HepG2 (cell line): Measurements from ENCODE around the gene OSBPL1A. TPM values are rescaled to one million over a fixed set of nuclear protein-coding genes. Genes with fewer than 3 reads are reported as not detected.

Source experiments
- BCL6 ChIP-seq: IDR thresholded peaks from 2 replicates; pipeline ENCODE4 v1.6.1; 2016; ENCODE audit warnings: missing genetic modification reagents, missing compliant biosample characterization
- EP300 ChIP-seq, 3 experiments: sonication (generic) in 1 of 3; formaldehyde crosslinking in 1 of 3; IDR thresholded peaks; 2 replicates each; pipeline versions ENCODE4 v1.5.1 to v1.6.1; 2011 to 2020; ENCODE audit warnings: low read depth in 2 of 3, low read length in 2 of 3, borderline replicate concordance in 1 of 3, improper control_type of control experiment in 1 of 3, mild to moderate bottlenecking in 1 of 3, missing genetic modification reagents in 1 of 3, moderate library complexity in 1 of 3
- GZF1 ChIP-seq: sonication (generic); formaldehyde crosslinking; IDR thresholded peaks from 2 replicates; pipeline ENCODE4 v1.5.1; 2020; ENCODE audit warnings: mild to moderate bottlenecking, missing genetic modification reagents
- KAT8 ChIP-seq: IDR thresholded peaks from 2 replicates; pipeline ENCODE4 v1.6.1; 2016; ENCODE audit warnings: missing genetic modification reagents, missing compliant biosample characterization
- KLF12 ChIP-seq: sonication (generic); formaldehyde crosslinking; IDR thresholded peaks from 2 replicates; pipeline ENCODE4 v1.4.0; 2020; ENCODE audit warnings: missing genetic modification reagents, borderline replicate concordance
- MIER3 ChIP-seq: IDR thresholded peaks from 2 replicates; pipeline ENCODE4 v1.6.1; 2016; ENCODE audit warnings: missing compliant biosample characterization, borderline replicate concordance
- POLR2AphosphoS2 ChIP-seq: IDR thresholded peaks from 2 replicates; pipeline ENCODE4 v1.6.1; 2011; ENCODE audit warnings: low read depth, low read length, improper control_type of control experiment
- SMAD3 ChIP-seq: sonication (generic); formaldehyde crosslinking; IDR thresholded peaks from 2 replicates; pipeline ENCODE4 v1.4.0; 2020; ENCODE audit warnings: missing genetic modification reagents
- XRCC5 ChIP-seq: fragments of 200-400 bp; formaldehyde crosslinking; optimal IDR thresholded peaks from 2 replicates; pipeline ENCODE3; 2017; ENCODE audit warnings: mild to moderate bottlenecking, low read length
- ZKSCAN1 ChIP-seq: fragments of 150-350 bp; IDR thresholded peaks from 2 replicates; pipeline ENCODE4 v1.6.1; 2014; ENCODE audit warnings: low read length
- ZNF572 ChIP-seq: sonication (generic); formaldehyde crosslinking; IDR thresholded peaks from 2 replicates; pipeline ENCODE4 v1.5.1; 2020; ENCODE audit warnings: mild to moderate bottlenecking, missing genetic modification reagents
- ZNF691 ChIP-seq: sonication (generic); formaldehyde crosslinking; IDR thresholded peaks from 2 replicates; pipeline ENCODE4 v1.4.0; 2020; ENCODE audit warnings: missing genetic modification reagents, low read depth, mild to moderate bottlenecking, borderline replicate concordance
- ZNF782 ChIP-seq: sonication (generic); formaldehyde crosslinking; IDR thresholded peaks from 2 replicates; pipeline ENCODE4 v1.4.0; 2020; ENCODE audit warnings: missing genetic modification reagents, mild to moderate bottlenecking, borderline replicate concordance
- ZNF788 ChIP-seq: sonication (generic); formaldehyde crosslinking; IDR thresholded peaks from 2 replicates; pipeline ENCODE4 v1.5.0; 2020; ENCODE audit warnings: mild to moderate bottlenecking, missing genetic modification reagents, borderline replicate concordance
- polyA plus RNA-seq, 8 experiments: library from polyadenylated mRNA; depleted of rRNA in 3 of 8; stranded (reverse) in 7 of 8; unstranded in 1 of 8; fragments of >200 nt; fragmentation: Illumina TruSeq in 4 of 8; extraction: Trizol in 4 of 8; gene quantifications; 2 replicates each; pipeline versions ENCODE4 v1.2.1 to v1.2.3, GENCODE V29; 2011 to 2016; ENCODE audit warnings: low read depth in 4 of 8, missing spikeins in 1 of 8, mixed read lengths in 1 of 8; ENCODE audit not compliant: insufficient read depth in 1 of 8
- total RNA-seq, 5 experiments: library from RNA; depleted of rRNA; stranded (reverse); fragments of >200 nt; fragmentation: Illumina TruSeq; extraction: Trizol; gene quantifications; 2 replicates each; pipeline ENCODE4 v1.2.3, GENCODE V29; 2016; ENCODE audit warnings: low read depth in 1 of 5
- TF ChIP-seq, protein P1 (sequence below): sonication (generic); formaldehyde crosslinking; IDR thresholded peaks from 2 replicates; pipeline ENCODE4 v1.4.0; 2020; ENCODE audit warnings: missing genetic modification reagents
- TF ChIP-seq, protein P2 (sequence below), 2 experiments: fragments of 450-650 bp in 1 of 2; sonication (generic) in 1 of 2; formaldehyde crosslinking in 1 of 2; IDR thresholded peaks; 2 replicates each; pipeline versions ENCODE4 v1.6.1 to v1.8.0; 2016 to 2022; ENCODE audit warnings: antibody characterized with exemption in 1 of 2, mild to moderate bottlenecking in 1 of 2, missing genetic modification reagents in 1 of 2

Gene OSBPL1A
- total and polyA plus RNA-seq, 2 of the 13 experiments (the other 11 are each of a cell fraction or from before 2014, with no cell fraction given) = 0.02 TPM; not detected in 1

GRCh38 chr18:24112874-24113615 lies 284.6 kb downstream of the OSBPL1A start (continued):
- TF ChIP-seq ZNF691 (peak; percentile 54; the same call in 1 of the 2 replicates), KAT8 (peak; percentile 66), GZF1 (CRISPR knock-in tag) (0 out of 2 replicates have a peak, but pooled peaks have one; percentile 60), SMAD3 (peak; percentile 67; the same call in 1 of the 2 replicates), POLR2AphosphoS2 (no peak), ZNF572 (CRISPR knock-in tag) (no peak), ZNF788 (CRISPR knock-in tag) (peak; percentile 80; the same call in 1 of the 2 replicates), XRCC5 (peak; percentile 52), ZNF782 (CRISPR knock-in tag) (no peak), ZKSCAN1 (no peak), KLF12 (CRISPR knock-in tag) (no peak), BCL6 (CRISPR knock-in tag) (peak; percentile 68), MIER3 (CRISPR knock-in tag) (no peak), EP300 (IDR thresholded peaks at IDR 0.05; ENCODE audit: low read depth in 2 of 2, low read length in 2 of 2) (peak; percentile 26 to 70; a peak in 3 of 4 replicates), EP300 (CRISPR knock-in tag; IDR thresholded peaks at IDR 0.05; ENCODE audit: borderline replicate concordance) (peak; percentile 73)
- TF ChIP-seq, protein P1, sequence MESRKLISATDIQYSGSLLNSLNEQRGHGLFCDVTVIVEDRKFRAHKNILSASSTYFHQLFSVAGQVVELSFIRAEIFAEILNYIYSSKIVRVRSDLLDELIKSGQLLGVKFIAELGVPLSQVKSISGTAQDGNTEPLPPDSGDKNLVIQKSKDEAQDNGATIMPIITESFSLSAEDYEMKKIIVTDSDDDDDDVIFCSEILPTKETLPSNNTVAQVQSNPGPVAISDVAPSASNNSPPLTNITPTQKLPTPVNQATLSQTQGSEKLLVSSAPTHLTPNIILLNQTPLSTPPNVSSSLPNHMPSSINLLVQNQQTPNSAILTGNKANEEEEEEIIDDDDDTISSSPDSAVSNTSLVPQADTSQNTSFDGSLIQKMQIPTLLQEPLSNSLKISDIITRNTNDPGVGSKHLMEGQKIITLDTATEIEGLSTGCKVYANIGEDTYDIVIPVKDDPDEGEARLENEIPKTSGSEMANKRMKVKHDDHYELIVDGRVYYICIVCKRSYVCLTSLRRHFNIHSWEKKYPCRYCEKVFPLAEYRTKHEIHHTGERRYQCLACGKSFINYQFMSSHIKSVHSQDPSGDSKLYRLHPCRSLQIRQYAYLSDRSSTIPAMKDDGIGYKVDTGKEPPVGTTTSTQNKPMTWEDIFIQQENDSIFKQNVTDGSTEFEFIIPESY = no peak
- TF ChIP-seq, protein P2, sequence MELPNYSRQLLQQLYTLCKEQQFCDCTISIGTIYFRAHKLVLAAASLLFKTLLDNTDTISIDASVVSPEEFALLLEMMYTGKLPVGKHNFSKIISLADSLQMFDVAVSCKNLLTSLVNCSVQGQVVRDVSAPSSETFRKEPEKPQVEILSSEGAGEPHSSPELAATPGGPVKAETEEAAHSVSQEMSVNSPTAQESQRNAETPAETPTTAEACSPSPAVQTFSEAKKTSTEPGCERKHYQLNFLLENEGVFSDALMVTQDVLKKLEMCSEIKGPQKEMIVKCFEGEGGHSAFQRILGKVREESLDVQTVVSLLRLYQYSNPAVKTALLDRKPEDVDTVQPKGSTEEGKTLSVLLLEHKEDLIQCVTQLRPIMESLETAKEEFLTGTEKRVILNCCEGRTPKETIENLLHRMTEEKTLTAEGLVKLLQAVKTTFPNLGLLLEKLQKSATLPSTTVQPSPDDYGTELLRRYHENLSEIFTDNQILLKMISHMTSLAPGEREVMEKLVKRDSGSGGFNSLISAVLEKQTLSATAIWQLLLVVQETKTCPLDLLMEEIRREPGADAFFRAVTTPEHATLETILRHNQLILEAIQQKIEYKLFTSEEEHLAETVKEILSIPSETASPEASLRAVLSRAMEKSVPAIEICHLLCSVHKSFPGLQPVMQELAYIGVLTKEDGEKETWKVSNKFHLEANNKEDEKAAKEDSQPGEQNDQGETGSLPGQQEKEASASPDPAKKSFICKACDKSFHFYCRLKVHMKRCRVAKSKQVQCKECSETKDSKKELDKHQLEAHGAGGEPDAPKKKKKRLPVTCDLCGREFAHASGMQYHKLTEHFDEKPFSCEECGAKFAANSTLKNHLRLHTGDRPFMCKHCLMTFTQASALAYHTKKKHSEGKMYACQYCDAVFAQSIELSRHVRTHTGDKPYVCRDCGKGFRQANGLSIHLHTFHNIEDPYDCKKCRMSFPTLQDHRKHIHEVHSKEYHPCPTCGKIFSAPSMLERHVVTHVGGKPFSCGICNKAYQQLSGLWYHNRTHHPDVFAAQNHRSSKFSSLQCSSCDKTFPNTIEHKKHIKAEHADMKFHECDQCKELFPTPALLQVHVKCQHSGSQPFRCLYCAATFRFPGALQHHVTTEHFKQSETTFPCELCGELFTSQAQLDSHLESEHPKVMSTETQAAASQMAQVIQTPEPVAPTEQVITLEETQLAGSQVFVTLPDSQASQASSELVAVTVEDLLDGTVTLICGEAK (IDR thresholded peaks at IDR 0.05) = no peak
- TF ChIP-seq, protein P2 (CRISPR knock-in tag; IDR thresholded peaks at IDR 0.05) = peak; percentile 63; the same call in 1 of the 2 replicates
